Neural cell (in vitro differentiated cells): Measurements from ENCODE around the gene LRRK1. TPM values are rescaled to one million over a fixed set of nuclear protein-coding genes. Genes with fewer than 3 reads are reported as not detected.

Experiments used
- H2AFZ ChIP-seq: fragments of 200-600, 300-800 bp; sonication (generic), shearing (Covaris generic); 2 replicates; pipeline ENCODE4 v1.6.0; 2014; ENCODE audit warnings: low read depth, mild to moderate bottlenecking, antibody characterized with exemption, low read length, moderate library complexity
- H3F3A ChIP-seq: fragments of 200-600 bp; shearing (Covaris generic); 2 replicates; pipeline ENCODE4 v1.6.1; 2016; ENCODE audit warnings: mild to moderate bottlenecking, moderate library complexity, mixed read lengths, antibody characterized with exemption, low read length; ENCODE audit not compliant: insufficient read depth, poor library complexity, severe bottlenecking
- H3K27ac ChIP-seq: fragments of 200-600, 300-800 bp; sonication (generic), shearing (Covaris generic); 2 replicates; pipeline ENCODE4 v1.5.1; 2014; ENCODE audit warnings: mild to moderate bottlenecking, low read length, moderate library complexity
- H3K27me3 ChIP-seq: fragments of 300-800, 200-600 bp; sonication (generic), shearing (Covaris generic); 2 replicates; pipeline ENCODE4 v1.6.0; 2014; ENCODE audit warnings: mild to moderate bottlenecking, low read depth, low read length, moderate library complexity; ENCODE audit not compliant: insufficient read depth
- H3K36me3 ChIP-seq: fragments of 300-800, 200-600 bp; sonication (generic), shearing (Covaris generic); 2 replicates; pipeline ENCODE4 v1.5.1; 2014; ENCODE audit warnings: mild to moderate bottlenecking, antibody characterized with exemption, low read length, moderate library complexity; ENCODE audit not compliant: insufficient read depth
- H3K4me2 ChIP-seq: fragments of 300-800, 200-600 bp; sonication (generic), shearing (Covaris generic); 2 replicates; pipeline ENCODE4 v1.6.0; 2014; ENCODE audit warnings: mild to moderate bottlenecking, low read length
- H3K4me3 ChIP-seq: fragments of 300-800, 200-600 bp; sonication (generic), shearing (Covaris generic); 2 replicates; pipeline ENCODE4 v1.5.1; 2014; ENCODE audit warnings: mild to moderate bottlenecking, low read length, moderate library complexity
- H3K79me2 ChIP-seq: fragments of 200-600 bp; shearing (Covaris generic); replicated peaks from 2 replicates; pipeline ENCODE4 v1.6.0; 2014; ENCODE audit warnings: mild to moderate bottlenecking, low read length, moderate library complexity; ENCODE audit not compliant: insufficient read depth
- H3K9ac ChIP-seq: fragments of 300-800, 200-600 bp; sonication (generic), shearing (Covaris generic); 2 replicates; pipeline ENCODE4 v1.6.1; 2016; ENCODE audit warnings: mild to moderate bottlenecking, low read length, mixed read lengths
- H3K9me2 ChIP-seq: fragments of 200-600 bp; shearing (Covaris generic); 2 replicates; pipeline ENCODE4 v1.6.1; 2016; ENCODE audit warnings: mild to moderate bottlenecking, low read length, mixed read lengths; ENCODE audit not compliant: insufficient read depth
- H3K9me3 ChIP-seq: fragments of 200-600, 300-800 bp; sonication (generic), shearing (Covaris generic); 2 replicates; pipeline ENCODE4 v1.6.1; 2016; ENCODE audit warnings: mild to moderate bottlenecking, mixed run types, low read length, moderate library complexity, mixed read lengths
- H4K20me1 ChIP-seq: fragments of 200-600 bp; shearing (Covaris generic); 2 replicates; pipeline ENCODE4 v1.6.1; 2016; ENCODE audit warnings: mild to moderate bottlenecking, mixed run types; ENCODE audit not compliant: insufficient read depth
- CTCF ChIP-seq: fragments of 450-650 bp; IDR thresholded peaks from 2 replicates; pipeline ENCODE4 v1.5.1; 2014; ENCODE audit warnings: antibody characterized with exemption, mild to moderate bottlenecking, moderate library complexity; ENCODE audit not compliant: poor library complexity, severe bottlenecking
- EP300 ChIP-seq: fragments of 450-650 bp; conservative IDR thresholded peaks from 2 replicates; pipeline ENCODE4 v1.6.1; 2014; ENCODE audit warnings: antibody characterized with exemption, mild to moderate bottlenecking, moderate library complexity; ENCODE audit not compliant: poor library complexity, severe bottlenecking
- EZH2 ChIP-seq: fragments of 200-600, 300-800 bp; shearing (Covaris generic), sonication (generic); IDR thresholded peaks from 2 replicates; pipeline ENCODE4 v1.6.1; 2014; ENCODE audit warnings: antibody characterized with exemption, low read length, borderline replicate concordance, mild to moderate bottlenecking; ENCODE audit not compliant: insufficient read depth, poor library complexity, severe bottlenecking
- MXI1 ChIP-seq: fragments of 450-650 bp; conservative IDR thresholded peaks from 2 replicates; pipeline ENCODE4 v1.6.1; 2014; ENCODE audit warnings: antibody characterized with exemption, mild to moderate bottlenecking; ENCODE audit not compliant: poor library complexity, severe bottlenecking
- POLR2AphosphoS5 ChIP-seq: IDR thresholded peaks from 2 replicates; pipeline ENCODE4 v1.6.1; 2012
- RAD21 ChIP-seq: fragments of 450-650 bp; conservative IDR thresholded peaks from 2 replicates; pipeline ENCODE4 v1.6.1; 2014; ENCODE audit warnings: antibody characterized with exemption, mild to moderate bottlenecking, moderate library complexity
- REST ChIP-seq: IDR thresholded peaks from 2 replicates; pipeline ENCODE4 v1.6.1; 2012; ENCODE audit warnings: borderline replicate concordance
- SMC3 ChIP-seq: fragments of 450-650 bp; conservative IDR thresholded peaks from 2 replicates; pipeline ENCODE4 v1.6.1; 2014; ENCODE audit warnings: antibody characterized with exemption, mild to moderate bottlenecking, moderate library complexity; ENCODE audit not compliant: poor library complexity
- TAF1 ChIP-seq: IDR thresholded peaks from 2 replicates; pipeline ENCODE4 v1.6.1; 2012; ENCODE audit warnings: low read depth
- polyA plus RNA-seq: library from polyadenylated mRNA; depleted of rRNA; stranded (reverse); fragments of >200 nt; gene quantifications from 2 replicates; pipeline ENCODE4 v1.2.3, GENCODE V29; 2014

LRRK1 gene
- polyA plus RNA-seq, 1 donor from 2014 or later = 0.06 TPM

GRCh38 chr15:101014921-101015841 is 96.0 kb downstream of the LRRK1 start:
- Histone ChIP-seq H3F3A (no peaks in the 10 kb centered on the region), H3K9me3 (no peaks in the 10 kb centered on the region), H4K20me1 (no peaks in the 10 kb centered on the region), H3K79me2 (no peaks in the 10 kb centered on the region), H3K27ac (no peak overlapping the region), H3K36me3 (no peaks in the 10 kb centered on the region), H2AFZ (no peak overlapping the region), H3K9me2 (no peaks in the 10 kb centered on the region), H3K27me3 (no peaks in the 10 kb centered on the region), H3K4me3 (no peak overlapping the region), H3K4me2 (no peak overlapping the region), H3K9ac (no peak overlapping the region)
- no peak for TF ChIP-seq EZH2
- peak; percentile 91 for TF ChIP-seq RAD21
- peak; percentile 93 for TF ChIP-seq CTCF
- TF ChIP-seq SMC3 = peak; percentile 96
- no peak for TF ChIP-seq REST
- no peak for TF ChIP-seq TAF1
- TF ChIP-seq EP300 = no peak
- peak; percentile 31 for TF ChIP-seq MXI1

- no peaks in the 10 kb centered on the region for H3K27me3 ChIP-seq
- H3K9me3 ChIP-seq = no peaks in the 10 kb centered on the region
- TF ChIP-seq SMC3 (no peak), CTCF (no peak), MXI1 (no peak), EP300 (no peak), RAD21 (no peak), POLR2AphosphoS5 (no peak), EZH2 (no peak), TAF1 (no peak), REST (no peak)
- H4K20me1 ChIP-seq = no peaks in the 10 kb centered on the region
- no peak overlapping the region for H3K27ac ChIP-seq
- H2AFZ ChIP-seq = no peak overlapping the region
- no peak overlapping the region for H3K4me2 ChIP-seq
- H3K79me2 ChIP-seq = no peaks in the 10 kb centered on the region
- H3K36me3 ChIP-seq = no peaks in the 10 kb centered on the region
- H3K4me3 ChIP-seq = no peak overlapping the region
- H3K9me2 ChIP-seq = no peaks in the 10 kb centered on the region
- H3K9ac ChIP-seq = no peak overlapping the region
- H3F3A ChIP-seq = no peaks in the 10 kb centered on the region
Measured at GRCh38 chr15:101016581-101016980, 97.4 kb downstream of the LRRK1 start.
